Vagina (tissue), 2 donors: Measurements from ENCODE around the gene STIMATE. TPM values are rescaled to one million over a fixed set of nuclear protein-coding genes. Genes with fewer than 3 reads are reported as not detected.

Source experiments
- DNase-seq, 2 donors: peaks; one replicate each; pipeline ENCODE4 v3.0.0-alpha.2; 2017; ENCODE audit errors: extremely low spot score in 2 of 2
- H3K27ac ChIP-seq: fragments of 200-600 bp; sonication (generic); one replicate; pipeline ENCODE4 v1.5.1; 2019
- H3K27me3 ChIP-seq: fragments of 200-600 bp; sonication (generic); one replicate; pipeline ENCODE4 v1.5.1; 2019
- H3K36me3 ChIP-seq, 2 donors: fragments of 200-600 bp; sonication (generic); one replicate each; pipeline ENCODE4 v1.5.1; 2017 to 2019
- H3K4me1 ChIP-seq: fragments of 200-600 bp; sonication (generic); one replicate; pipeline ENCODE4 v1.5.1; 2019
- H3K4me3 ChIP-seq, 2 donors: fragments of 200-600 bp; sonication (generic); 1 replicate in 1 of 2; 2 replicates in 1 of 2; pipeline ENCODE4 v1.5.1; 2016 to 2019
- H3K9me3 ChIP-seq: fragments of 200-600 bp; sonication (generic); one replicate; pipeline ENCODE4 v1.5.1; 2019
- CTCF ChIP-seq, 3 experiments: fragments of 450-650 bp in 2 of 3; fragments of 200-600 bp in 1 of 3; sonication (generic) in 1 of 3; IDR thresholded peaks; one replicate each; pipeline ENCODE4 v1.5.1; 2017 to 2019; ENCODE audit warnings: antibody characterized with exemption in 3 of 3, mild to moderate bottlenecking in 2 of 3, moderate library complexity in 2 of 3
- POLR2A ChIP-seq, 2 donors: fragments of 450-650 bp; IDR thresholded peaks; one replicate each; pipeline ENCODE4 v1.6.1; 2017; ENCODE audit warnings: antibody characterized with exemption in 2 of 2, mild to moderate bottlenecking in 2 of 2, moderate library complexity in 2 of 2
- POLR2AphosphoS5 ChIP-seq, 2 donors: sonication (generic); formaldehyde crosslinking; IDR thresholded peaks; one replicate each; pipeline ENCODE4 v1.9.0; 2017; ENCODE audit warnings: antibody characterized with exemption in 2 of 2, mild to moderate bottlenecking in 2 of 2, low read depth in 1 of 2; ENCODE audit not compliant: insufficient read depth in 1 of 2
- intact Hi-C: fragments of 100-400 bp; cut with DNase I; formaldehyde crosslinking; loops from one replicate; pipeline ENCODE4 v1.15.1; 2023
- total RNA-seq: library from RNA; depleted of rRNA; stranded (reverse); fragments of >200 nt; gene quantifications from one replicate; pipeline ENCODE4 v1.2.3, GENCODE V29; 2016

Gene STIMATE
- total RNA-seq, 1 donor from 2014 or later: 12.5 TPM

GRCh38 chr3:52839892-52840545 lies 57.3 kb downstream of the STIMATE start:
- H3K36me3 ChIP-seq: peaks cover 0 to 17% of the 10 kb centered on the region in 2 donors
- H3K27me3 ChIP-seq: no peaks in the 10 kb centered on the region

GRCh38 chr3:52839268-52839575 lies 58.1 kb downstream of the STIMATE start:
- TF ChIP-seq CTCF (IDR thresholded peaks at IDR 0.05): no peak
- no peak for TF ChIP-seq POLR2A (IDR thresholded peaks at IDR 0.05)
- TF ChIP-seq POLR2AphosphoS5 (IDR thresholded peaks at IDR 0.05; ENCODE audit: insufficient read depth in 1 of 2, low read depth in 1 of 2): no peak
- H3K4me1 ChIP-seq: peaks cover 27% of the 10 kb centered on the region
- no peak overlapping the region for H3K27ac ChIP-seq
- H3K27me3 ChIP-seq: no peaks in the 10 kb centered on the region
- DNase-seq: no peak
- no peak overlapping the region for H3K4me3 ChIP-seq
- peaks cover 0 to 17% of the 10 kb centered on the region in 2 donors for H3K36me3 ChIP-seq
- intact Hi-C loops: no loop called here
- no peaks in the 10 kb centered on the region for H3K9me3 ChIP-seq

More at GRCh38 chr3:52839892-52840545, 57.3 kb downstream of the STIMATE start:
- peaks cover 33% of the 10 kb centered on the region for H3K4me1 ChIP-seq
- H3K9me3 ChIP-seq: no peaks in the 10 kb centered on the region
- DNase-seq: no peak
- no peak for TF ChIP-seq POLR2AphosphoS5 (IDR thresholded peaks at IDR 0.05; ENCODE audit: insufficient read depth in 1 of 2, low read depth in 1 of 2)
- TF ChIP-seq CTCF (IDR thresholded peaks at IDR 0.05): no peak
- no peak for TF ChIP-seq POLR2A (IDR thresholded peaks at IDR 0.05)
- H3K4me3 ChIP-seq: no peak overlapping the region
- intact Hi-C loops: no loop called here
- H3K27ac ChIP-seq: no peak overlapping the region

- intact Hi-C loops: no loop called here
- no peak for DNase-seq
- Histone ChIP-seq H3K36me3 (peaks cover 0 to 17% of the 10 kb centered on the region in 2 donors), H3K4me1 (peaks cover 22% of the 10 kb centered on the region), H3K27me3 (no peaks in the 10 kb centered on the region), H3K9me3 (no peaks in the 10 kb centered on the region), H3K4me3 (no peak overlapping the region), H3K27ac (no peak overlapping the region)
- TF ChIP-seq POLR2AphosphoS5 (IDR thresholded peaks at IDR 0.05; ENCODE audit: insufficient read depth in 1 of 2, low read depth in 1 of 2) (no peak), CTCF (IDR thresholded peaks at IDR 0.05) (no peak), POLR2A (IDR thresholded peaks at IDR 0.05) (no peak)
Measured at GRCh38 chr3:52838561-52839267, 58.6 kb downstream of the STIMATE start.

- H3K4me3 ChIP-seq: no peak overlapping the region
- intact Hi-C loops: no loop called here
- peaks cover 0 to 12% of the 10 kb centered on the region in 2 donors for H3K36me3 ChIP-seq
- H3K27ac ChIP-seq: no peak overlapping the region
- H3K27me3 ChIP-seq: no peaks in the 10 kb centered on the region
- H3K4me1 ChIP-seq: peaks cover 12% of the 10 kb centered on the region
- no peaks in the 10 kb centered on the region for H3K9me3 ChIP-seq
- DNase-seq: no peak
- TF ChIP-seq CTCF (IDR thresholded peaks at IDR 0.05) (no peak), POLR2AphosphoS5 (IDR thresholded peaks at IDR 0.05; ENCODE audit: insufficient read depth in 1 of 2, low read depth in 1 of 2) (no peak), POLR2A (IDR thresholded peaks at IDR 0.05) (no peak)
Measured at GRCh38 chr3:52836986-52837385, 60.4 kb downstream of the STIMATE start.

GRCh38 chr3:52836471-52836845 lies 60.9 kb downstream of the STIMATE start:
- Histone ChIP-seq H3K36me3 (peaks cover 0 to 11% of the 10 kb centered on the region in 2 donors), H3K4me3 (no peak overlapping the region), H3K27ac (no peak overlapping the region), H3K9me3 (no peaks in the 10 kb centered on the region), H3K4me1 (peaks cover 17% of the 10 kb centered on the region), H3K27me3 (no peaks in the 10 kb centered on the region)
- TF ChIP-seq POLR2AphosphoS5 (IDR thresholded peaks at IDR 0.05; ENCODE audit: insufficient read depth in 1 of 2, low read depth in 1 of 2) (no peak), POLR2A (IDR thresholded peaks at IDR 0.05) (no peak), CTCF (IDR thresholded peaks at IDR 0.05) (no peak)
- intact Hi-C loops: no loop called here
- DNase-seq: no peak
